Mucosa of stomach (tissue), 1 donor: ENCODE results near the gene ROBO1.
"Not testable (repeated sequence)": the region's sequence is repeated elsewhere in the genome, so short reads cannot be mapped to it uniquely, and the experiment has no call there.

Experiments used
- H3K27me3 ChIP-seq: one replicate; pipeline ENCODE4 v1.7.0; 2013; ENCODE audit warnings: mild to moderate bottlenecking, low read length; ENCODE audit not compliant: control insufficient read depth, insufficient read depth
- H3K36me3 ChIP-seq: one replicate; pipeline ENCODE4 v1.7.0; 2013; ENCODE audit warnings: low read length; ENCODE audit not compliant: control insufficient read depth, insufficient read depth
- H3K4me1 ChIP-seq: one replicate; pipeline ENCODE4 v1.7.0; 2013; ENCODE audit warnings: mild to moderate bottlenecking, low read length; ENCODE audit not compliant: control insufficient read depth, insufficient read depth
- H3K4me3 ChIP-seq: one replicate; pipeline ENCODE4 v1.7.0; 2013; ENCODE audit warnings: low read length
- H3K9ac ChIP-seq: one replicate; pipeline ENCODE4 v1.7.0; 2013; ENCODE audit warnings: mild to moderate bottlenecking, low read length, moderate library complexity
- H3K9me3 ChIP-seq: one replicate; pipeline ENCODE4 v1.7.0; 2013; ENCODE audit warnings: mild to moderate bottlenecking, low read length, moderate library complexity; ENCODE audit not compliant: control insufficient read depth
- donor health status: Pancreatic carcinoma.

ROBO1 gene

DNA sequence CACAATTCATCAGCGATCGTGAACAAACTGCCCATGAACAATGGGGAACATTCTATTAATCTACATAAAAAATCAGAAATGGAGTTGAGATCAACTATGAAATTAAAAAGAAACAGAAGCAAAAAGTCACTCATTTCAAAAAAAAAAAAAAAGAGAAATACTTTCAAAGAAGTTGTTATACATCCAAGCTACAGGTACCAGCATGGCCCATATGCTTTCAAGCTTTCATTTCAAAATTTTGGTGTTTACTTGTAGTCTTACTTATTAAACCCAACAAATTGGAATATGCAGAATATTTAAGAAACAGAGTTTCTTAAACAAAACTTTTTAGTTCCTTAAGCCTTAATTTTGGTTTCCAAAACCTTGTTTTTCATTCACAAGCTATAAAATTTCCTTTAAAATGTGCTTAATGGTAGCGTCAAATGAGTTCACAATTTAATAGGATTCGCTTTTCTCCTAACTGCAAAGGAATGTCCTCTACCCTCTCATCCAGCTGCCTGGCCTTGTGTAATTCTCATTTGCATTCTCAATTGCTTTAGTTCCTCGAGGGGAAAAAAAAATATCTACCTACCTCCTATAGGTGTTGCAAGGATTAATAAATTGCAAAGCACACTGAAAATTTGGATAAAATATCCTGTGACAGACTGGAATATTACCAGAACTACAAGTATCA is 565.2 kb downstream of the ROBO1 start:
- H3K9ac ChIP-seq, result no peak overlapping the region

DNA sequence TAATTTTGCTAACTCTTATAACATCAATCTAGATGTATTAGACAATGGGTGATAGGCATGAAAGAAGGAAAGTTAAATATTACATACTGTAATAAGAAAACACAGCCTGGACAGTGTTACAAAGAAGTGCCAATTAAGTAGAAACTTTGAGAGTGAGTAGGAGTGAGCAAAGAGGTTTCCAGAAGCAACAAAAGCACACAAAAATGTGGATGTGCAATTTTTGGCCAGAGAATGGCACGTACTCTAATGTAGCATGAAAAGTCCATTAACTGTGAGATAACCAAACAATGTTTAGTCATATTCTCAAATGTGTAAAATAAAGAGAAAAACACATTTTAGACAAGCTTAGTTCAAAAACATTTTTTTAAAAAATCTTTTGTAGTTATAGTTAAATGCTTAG is 567.3 kb downstream of the ROBO1 start:
- H3K4me1 ChIP-seq, result no peaks in the 10 kb centered on the region
- H3K9me3 ChIP-seq, result no peaks in the 10 kb centered on the region
- H3K4me3 ChIP-seq, result no peak overlapping the region
- H3K9ac ChIP-seq, result no peak overlapping the region
- no peaks in the 10 kb centered on the region for H3K27me3 ChIP-seq
- no peaks in the 10 kb centered on the region for H3K36me3 ChIP-seq

More for the DNA sequence above, 565.2 kb downstream of the ROBO1 start:
- H3K27me3 ChIP-seq, result no peaks in the 10 kb centered on the region
- H3K4me3 ChIP-seq, result no peak overlapping the region
- H3K4me1 ChIP-seq, result no peaks in the 10 kb centered on the region
- H3K9me3 ChIP-seq, result no peaks in the 10 kb centered on the region
- no peaks in the 10 kb centered on the region for H3K36me3 ChIP-seq

DNA sequence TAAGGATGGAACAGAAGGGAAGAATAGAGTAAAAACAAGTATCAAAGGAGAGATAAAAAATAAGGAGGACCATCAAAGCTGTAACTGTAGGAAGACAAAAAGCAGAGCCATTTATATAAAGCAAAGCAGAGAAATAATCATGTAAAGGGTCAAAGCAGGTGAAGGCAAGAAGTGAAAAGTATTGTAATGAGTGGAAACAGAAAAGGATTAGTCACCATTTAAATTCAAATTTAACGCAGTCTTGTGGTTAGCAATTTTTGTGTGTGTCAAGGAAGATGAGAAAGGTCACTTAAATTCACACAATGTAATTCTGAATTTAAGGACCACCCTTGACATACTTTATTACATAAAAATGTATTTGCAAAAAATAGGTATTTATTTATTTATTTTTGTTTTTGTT is 567.8 kb downstream of the ROBO1 start:
- Histone ChIP-seq H3K4me3 (no peak overlapping the region), H3K9ac (no peak overlapping the region), H3K9me3 (no peaks in the 10 kb centered on the region), H3K27me3 (no peaks in the 10 kb centered on the region), H3K36me3 (no peaks in the 10 kb centered on the region), H3K4me1 (no peaks in the 10 kb centered on the region)

DNA sequence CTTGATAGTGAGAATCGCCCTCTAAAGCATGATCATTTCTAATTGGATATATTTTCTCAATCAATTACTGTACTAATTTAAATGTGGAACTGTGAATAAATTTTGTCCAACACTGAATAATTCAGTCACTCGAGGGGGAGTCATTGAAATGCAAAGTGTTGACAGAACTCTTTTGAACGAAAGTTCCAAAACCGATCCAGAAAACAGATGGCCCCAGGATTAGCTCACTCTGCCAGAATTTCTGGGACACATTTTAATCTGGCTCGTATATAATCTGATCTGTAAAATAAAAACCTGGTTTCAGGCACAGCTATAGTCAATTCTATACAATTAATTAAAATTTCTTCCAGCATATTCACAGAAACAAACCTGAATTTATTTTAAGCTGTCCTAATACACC is 580.4 kb downstream of the ROBO1 start:
- Histone ChIP-seq H3K9me3 (no peaks in the 10 kb centered on the region), H3K4me1 (no peaks in the 10 kb centered on the region), H3K9ac (no peak overlapping the region), H3K4me3 (no peak overlapping the region), H3K27me3 (no peaks in the 10 kb centered on the region), H3K36me3 (no peaks in the 10 kb centered on the region)

DNA sequence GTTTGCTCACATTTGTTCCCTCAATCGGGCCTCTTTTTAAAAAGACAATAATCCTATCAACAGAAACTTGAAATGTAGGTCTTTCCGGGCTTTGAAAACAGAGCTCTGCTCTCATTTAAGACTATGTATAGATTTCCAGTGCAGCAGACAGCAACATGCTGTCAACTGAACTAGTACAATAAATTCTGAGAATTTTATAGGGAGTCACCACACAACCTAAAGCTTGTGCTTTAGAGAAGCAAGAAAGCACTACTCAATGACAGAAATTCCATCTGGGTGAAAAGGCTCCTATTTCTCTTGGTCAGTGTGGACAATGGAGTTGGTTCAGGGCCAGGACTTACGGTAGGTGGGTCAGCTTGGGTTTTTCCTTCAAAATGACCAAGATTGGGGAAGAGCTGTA is 583.5 kb downstream of the ROBO1 start:
- H3K36me3 ChIP-seq, result no peaks in the 10 kb centered on the region
- H3K4me3 ChIP-seq, result no peak overlapping the region
- H3K4me1 ChIP-seq, result no peaks in the 10 kb centered on the region
- no peak overlapping the region for H3K9ac ChIP-seq
- no peaks in the 10 kb centered on the region for H3K27me3 ChIP-seq
- H3K9me3 ChIP-seq, result no peaks in the 10 kb centered on the region

DNA sequence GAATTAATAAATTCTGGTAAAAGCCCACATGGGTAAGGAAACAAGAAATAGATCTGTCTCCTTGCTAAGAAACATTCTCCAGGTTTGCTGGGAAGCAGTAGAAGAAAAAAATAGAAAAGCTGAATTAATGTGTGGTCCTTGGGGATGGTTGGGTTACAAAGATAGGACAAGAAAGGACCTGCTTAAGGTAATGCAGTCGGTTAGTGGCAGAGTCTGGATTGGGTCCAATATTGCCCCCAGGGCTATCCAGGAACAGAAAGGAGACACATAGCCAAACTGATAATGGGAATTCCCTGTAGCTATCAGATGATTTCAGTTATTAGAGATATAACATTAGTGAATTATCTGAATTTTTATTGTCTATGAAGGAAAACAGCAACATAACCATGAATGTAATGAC is 584.3 kb downstream of the ROBO1 start:
- Histone ChIP-seq H3K4me3 (no peak overlapping the region), H3K36me3 (no peaks in the 10 kb centered on the region), H3K9ac (no peak overlapping the region), H3K9me3 (no peaks in the 10 kb centered on the region), H3K4me1 (no peaks in the 10 kb centered on the region), H3K27me3 (no peaks in the 10 kb centered on the region)

DNA sequence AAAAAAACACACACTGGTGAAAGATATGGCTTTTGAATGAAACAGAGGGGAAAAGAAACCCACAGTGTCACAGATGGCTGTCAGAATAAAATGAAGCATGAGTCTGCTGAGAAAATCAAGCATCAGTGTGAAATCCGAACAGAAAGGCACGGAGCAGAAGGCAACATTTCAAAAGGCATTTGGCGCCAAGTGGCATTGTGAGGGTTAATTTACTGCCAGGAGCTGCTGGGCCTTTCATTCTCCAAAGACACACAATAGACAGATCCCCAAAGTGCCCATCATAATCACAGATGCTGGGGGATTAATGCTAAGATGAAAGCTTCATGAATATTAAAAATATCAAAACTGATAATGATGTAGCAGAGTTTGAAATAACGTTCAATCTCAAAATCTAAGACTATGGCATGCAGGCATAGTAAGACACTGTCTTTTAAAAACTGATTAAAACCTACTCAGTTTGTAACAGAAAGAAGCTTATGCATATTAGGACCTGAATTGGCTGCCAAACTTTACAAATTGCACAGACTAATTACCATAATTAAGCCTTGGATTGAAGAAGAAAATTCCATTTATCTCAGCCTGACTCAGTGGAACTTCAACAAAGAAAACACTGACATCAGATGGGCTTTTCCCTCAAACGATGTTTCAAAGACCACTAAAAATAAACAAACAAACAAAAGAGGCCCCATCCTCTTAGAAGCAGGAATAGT is 589.2 kb downstream of the ROBO1 start:
- Histone ChIP-seq H3K4me3 (no peak overlapping the region), H3K36me3 (no peaks in the 10 kb centered on the region), H3K9me3 (no peaks in the 10 kb centered on the region), H3K9ac (no peak overlapping the region), H3K4me1 (no peaks in the 10 kb centered on the region), H3K27me3 (no peaks in the 10 kb centered on the region)

DNA sequence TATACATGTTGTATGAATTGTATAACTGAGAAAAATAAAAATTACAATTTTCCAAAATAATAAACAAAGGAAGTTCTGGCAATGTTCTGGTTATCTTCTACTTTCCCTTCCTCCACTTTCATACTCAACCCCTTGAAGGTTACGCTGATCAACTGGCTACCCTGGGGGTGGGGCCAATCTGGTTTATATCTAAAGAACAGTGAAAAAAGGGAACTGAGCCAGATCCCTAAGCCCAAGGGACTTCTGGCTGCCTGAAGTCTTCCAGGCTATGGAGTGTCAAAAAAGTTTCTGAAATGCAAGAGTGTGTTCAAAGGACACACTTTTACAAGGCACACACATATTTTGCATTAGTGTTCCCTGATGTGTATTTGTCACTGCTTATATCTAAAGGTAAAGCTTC is 591.9 kb downstream of the ROBO1 start:
- H3K9ac ChIP-seq, result no peak overlapping the region
- no peaks in the 10 kb centered on the region for H3K27me3 ChIP-seq
- H3K9me3 ChIP-seq, result no peaks in the 10 kb centered on the region
- H3K36me3 ChIP-seq, result no peaks in the 10 kb centered on the region
- no peaks in the 10 kb centered on the region for H3K4me1 ChIP-seq
- no peak overlapping the region for H3K4me3 ChIP-seq

DNA sequence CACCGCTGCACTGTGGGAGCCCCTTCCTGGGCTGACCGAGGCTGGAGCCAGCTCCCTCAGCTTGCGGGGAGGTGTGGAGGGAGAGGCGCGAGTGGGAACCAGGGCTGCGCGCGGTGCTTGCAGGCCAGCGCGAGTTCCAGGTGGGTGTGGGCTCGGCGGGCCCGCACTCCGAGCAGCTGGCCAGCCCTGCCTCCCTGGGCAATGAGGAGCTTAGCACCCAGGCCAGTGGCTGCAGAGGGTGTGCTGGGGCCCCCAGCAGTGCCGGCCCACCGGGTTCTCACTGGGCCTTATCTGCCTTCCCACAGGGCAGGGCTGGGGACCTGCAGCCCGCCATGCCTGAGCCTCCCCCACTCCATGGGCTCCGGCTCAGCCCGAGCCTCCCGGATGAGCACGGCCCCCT is 594.5 kb downstream of the ROBO1 start:
- not testable (repeated sequence) for H3K9ac ChIP-seq, H3K36me3 ChIP-seq, H3K4me3 ChIP-seq, H3K27me3 ChIP-seq, H3K4me1 ChIP-seq, H3K9me3 ChIP-seq

DNA sequence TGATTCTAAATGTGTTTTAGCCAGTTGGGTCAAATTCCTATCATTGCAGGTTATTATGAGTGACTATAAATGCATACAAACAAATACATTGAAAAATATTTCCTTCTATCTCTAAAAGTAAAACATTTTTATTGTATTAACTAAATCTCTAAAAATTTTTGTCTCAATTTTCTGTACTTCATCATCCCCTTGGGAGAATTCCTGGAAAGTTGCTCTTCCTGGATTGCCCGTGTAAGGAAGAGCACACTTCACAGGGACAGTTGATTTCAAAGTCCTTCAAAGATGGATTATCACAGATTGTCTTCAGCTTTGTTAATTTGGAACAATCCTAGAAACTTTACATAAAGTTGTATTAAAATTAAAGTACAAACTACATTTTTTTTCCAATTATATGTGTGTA is 595.6 kb downstream of the ROBO1 start:
- Histone ChIP-seq H3K27me3 (no peaks in the 10 kb centered on the region), H3K9ac (no peak overlapping the region), H3K9me3 (no peaks in the 10 kb centered on the region), H3K4me1 (no peaks in the 10 kb centered on the region), H3K36me3 (no peaks in the 10 kb centered on the region), H3K4me3 (no peak overlapping the region)

DNA sequence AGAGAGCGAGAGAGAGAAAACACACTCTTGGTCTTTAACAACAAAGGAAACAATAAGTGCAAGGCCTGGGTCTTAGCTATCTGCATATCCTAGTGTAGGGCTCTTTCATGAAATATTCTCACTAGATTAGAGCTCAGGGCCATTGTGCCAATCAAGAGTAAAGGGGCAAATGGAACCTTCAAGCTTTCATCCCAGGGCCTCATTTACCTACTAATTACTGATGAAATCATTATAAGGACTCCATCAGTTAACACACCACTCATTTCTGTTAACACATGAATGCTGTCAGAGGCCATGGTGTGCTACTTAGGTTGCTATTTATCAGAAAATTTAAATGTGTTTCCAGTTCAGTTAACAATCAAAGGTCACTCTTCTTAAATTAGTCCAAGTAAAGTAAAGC is 597.8 kb downstream of the ROBO1 start:
- Histone ChIP-seq H3K9me3 (no peaks in the 10 kb centered on the region), H3K4me3 (no peak overlapping the region), H3K36me3 (no peaks in the 10 kb centered on the region), H3K27me3 (no peaks in the 10 kb centered on the region), H3K4me1 (no peaks in the 10 kb centered on the region), H3K9ac (no peak overlapping the region)

DNA sequence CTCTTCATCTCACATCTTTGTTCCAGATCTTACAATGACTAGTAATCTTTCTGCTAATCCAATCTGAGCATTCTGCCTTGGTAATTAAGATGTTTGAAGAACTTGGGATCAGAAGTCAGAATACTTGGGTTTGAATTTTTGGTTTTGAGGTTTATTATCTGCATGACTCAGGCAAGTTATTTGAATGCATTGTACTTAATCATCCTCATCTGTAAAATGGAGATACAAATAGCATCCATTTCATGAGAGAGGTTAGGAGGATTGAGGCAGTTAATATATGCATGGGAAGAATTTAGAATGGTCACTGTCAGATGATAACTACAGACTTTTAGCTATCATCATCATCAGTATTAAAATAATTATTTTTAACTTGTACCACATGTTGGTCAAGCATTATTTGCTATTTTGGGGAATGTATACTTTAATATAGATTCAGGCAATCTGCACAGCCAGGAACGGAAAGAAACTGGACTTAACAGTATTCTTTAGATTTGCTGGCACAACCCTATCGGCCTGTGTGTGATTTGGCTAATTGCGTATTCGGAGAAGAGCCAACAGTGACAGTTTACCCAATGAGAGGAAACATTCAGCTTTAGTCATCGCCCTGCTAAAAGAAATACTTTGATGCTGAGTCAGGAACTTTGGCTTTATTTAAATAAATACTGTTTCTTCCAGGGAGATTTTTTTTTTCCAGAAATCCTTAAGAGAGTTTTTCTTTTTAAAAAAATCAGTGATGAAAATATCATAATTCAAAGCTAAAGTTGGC is 600.0 kb downstream of the ROBO1 start:
- Histone ChIP-seq H3K4me1 (no peaks in the 10 kb centered on the region), H3K36me3 (no peaks in the 10 kb centered on the region), H3K9ac (no peak overlapping the region), H3K27me3 (no peaks in the 10 kb centered on the region), H3K9me3 (no peaks in the 10 kb centered on the region), H3K4me3 (no peak overlapping the region)
